ENCODE results near the gene RANBP17. TPM values are rescaled to one million over a fixed set of nuclear protein-coding genes. Genes with fewer than 3 reads are reported as not detected.

The RANBP17 gene
- total and polyA plus RNA-seq, 12 donors, result 0.55 to 12.9 (median 5.9) TPM

DNA sequence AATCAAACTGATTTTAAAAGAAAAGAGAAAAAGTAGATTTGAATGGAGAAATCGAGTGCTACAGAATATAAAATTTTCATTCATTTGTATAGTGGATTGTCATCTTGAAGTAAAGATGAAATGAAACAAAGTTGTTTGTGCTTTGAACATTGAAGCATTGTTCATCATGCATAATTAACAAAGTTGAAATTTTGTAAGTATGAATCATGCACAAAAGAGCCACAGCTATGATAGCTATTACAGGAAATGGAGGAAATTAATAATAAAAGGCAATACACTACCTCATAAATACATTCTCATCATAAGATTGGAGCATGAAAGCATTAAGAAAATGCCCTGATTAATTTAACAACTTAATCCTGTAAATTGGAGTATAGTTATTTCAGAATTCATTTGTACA is 293.8 kb downstream of the RANBP17 start:
- Histone ChIP-seq H3K4me3 (no peak overlapping the region), H3K4me1 (no peaks in the 10 kb centered on the region), H3K9me3 (no peaks in the 10 kb centered on the region), H3K36me3 (no peaks in the 10 kb centered on the region), H3K27me3 (no peaks in the 10 kb centered on the region), H3K27ac (no peak overlapping the region)
- DNase-seq (no peak), ATAC-seq (no peak)
- intact Hi-C loops (cut with DNase I), result no loop called here
- no peak for TF ChIP-seq CTCF (IDR thresholded peaks at IDR 0.05)
- WGBS, 2 donors, result 95 to 96% methylated on average over 1 of the region's 1 CpG

GRCh38 chr5:171157276-171157675 is 295.5 kb downstream of the RANBP17 start:
- ATAC-seq (no peak), DNase-seq (no peak)
- H3K4me3 ChIP-seq, result no peak overlapping the region
- no peaks in the 10 kb centered on the region for H3K4me1 ChIP-seq
- H3K27ac ChIP-seq, result no peak overlapping the region
- H3K9me3 ChIP-seq, result no peaks in the 10 kb centered on the region
- no peaks in the 10 kb centered on the region for H3K27me3 ChIP-seq
- intact Hi-C loops (cut with DNase I), result no loop called here
- H3K36me3 ChIP-seq, result no peaks in the 10 kb centered on the region
- WGBS, 2 donors, result 88 to 89% methylated on average over 2 of the region's 2 CpGs
- TF ChIP-seq CTCF (IDR thresholded peaks at IDR 0.05), result no peak

GRCh38 chr5:171157775-171158174 is 296.0 kb downstream of the RANBP17 start:
- no peaks in the 10 kb centered on the region for H3K9me3 ChIP-seq
- TF ChIP-seq CTCF (IDR thresholded peaks at IDR 0.05), result no peak
- no peaks in the 10 kb centered on the region for H3K27me3 ChIP-seq
- no peak overlapping the region for H3K4me3 ChIP-seq
- intact Hi-C loops (cut with DNase I), result no loop called here
- ATAC-seq, result no peak
- H3K36me3 ChIP-seq, result no peaks in the 10 kb centered on the region
- H3K27ac ChIP-seq, result no peak overlapping the region
- WGBS, 2 donors, result 93 to 96% methylated on average over 1 of the region's 1 CpG
- DNase-seq, result no peak
- no peaks in the 10 kb centered on the region for H3K4me1 ChIP-seq

- 95% methylated on average over 1 of the region's 1 CpG for WGBS, 2 donors
- no peak overlapping the region for H3K27ac ChIP-seq
- no peaks in the 10 kb centered on the region for H3K27me3 ChIP-seq
- H3K9me3 ChIP-seq, result no peaks in the 10 kb centered on the region
- DNase-seq (no peak), ATAC-seq (no peak)
- no peaks in the 10 kb centered on the region for H3K4me1 ChIP-seq
- no peaks in the 10 kb centered on the region for H3K36me3 ChIP-seq
- TF ChIP-seq CTCF (IDR thresholded peaks at IDR 0.05), result no peak
- H3K4me3 ChIP-seq, result no peak overlapping the region
- intact Hi-C loops (cut with DNase I), result no loop called here
These were observed 296.8 kb downstream of the RANBP17 start for GRCh38 chr5:171158581-171158980.

DNA sequence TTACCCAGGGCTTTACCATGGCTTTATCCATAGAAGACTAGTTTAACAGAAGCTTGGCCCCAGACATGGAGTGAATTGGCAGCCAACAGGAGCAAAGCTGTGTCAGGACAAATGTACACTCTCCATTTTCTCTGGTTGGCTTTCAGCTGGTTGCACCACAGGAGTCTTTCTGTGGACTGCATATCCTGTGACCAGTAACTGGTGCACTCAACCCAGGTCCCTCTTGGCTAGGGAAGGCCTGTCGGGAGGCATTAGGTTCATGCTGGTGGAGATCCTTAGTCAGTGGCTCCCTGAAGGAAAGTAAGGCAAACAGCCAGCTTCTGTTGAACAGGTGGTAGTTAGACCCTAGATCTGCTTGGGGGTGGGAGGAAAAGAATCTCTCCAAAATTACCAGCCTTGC is 300.3 kb downstream of the RANBP17 start:
- Histone ChIP-seq H3K4me1 (no peaks in the 10 kb centered on the region), H3K4me3 (no peak overlapping the region), H3K36me3 (no peaks in the 10 kb centered on the region), H3K9me3 (no peaks in the 10 kb centered on the region), H3K27ac (no peak overlapping the region), H3K27me3 (no peaks in the 10 kb centered on the region)
- DNase-seq, result no peak
- 83 to 96% methylated on average over 1 of the region's 1 CpG for WGBS, 2 donors
- ATAC-seq, result no peak
- intact Hi-C loops (cut with DNase I), result no loop called here
- TF ChIP-seq CTCF (IDR thresholded peaks at IDR 0.05), result no peak
